ENCODE measurements around the gene UBXN4.
"Not testable (repeated sequence)": the region's sequence is repeated elsewhere in the genome, so short reads cannot be mapped to it uniquely, and the experiment has no call there.

DNA sequence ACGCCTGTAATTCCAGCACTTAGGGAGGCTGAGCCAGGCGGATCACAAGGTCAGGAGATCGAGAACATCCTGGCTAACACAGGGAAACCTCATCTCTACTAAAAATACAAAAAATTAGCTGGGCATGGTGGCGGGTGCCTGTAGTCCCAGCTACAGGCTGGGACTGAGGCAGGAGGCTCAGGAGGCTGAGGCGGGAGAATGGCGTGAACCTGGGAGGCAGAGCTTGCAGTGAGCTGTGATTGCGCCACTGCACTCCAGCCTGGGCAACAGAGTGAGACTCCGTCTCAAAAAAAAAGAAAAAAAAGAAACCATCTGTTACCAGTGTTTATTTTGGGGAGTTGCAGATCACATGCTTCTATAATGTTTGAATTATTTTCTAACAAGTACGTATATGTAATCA is 26.6 kb upstream of the UBXN4 start:
- TF ChIP-seq, protein P1, sequence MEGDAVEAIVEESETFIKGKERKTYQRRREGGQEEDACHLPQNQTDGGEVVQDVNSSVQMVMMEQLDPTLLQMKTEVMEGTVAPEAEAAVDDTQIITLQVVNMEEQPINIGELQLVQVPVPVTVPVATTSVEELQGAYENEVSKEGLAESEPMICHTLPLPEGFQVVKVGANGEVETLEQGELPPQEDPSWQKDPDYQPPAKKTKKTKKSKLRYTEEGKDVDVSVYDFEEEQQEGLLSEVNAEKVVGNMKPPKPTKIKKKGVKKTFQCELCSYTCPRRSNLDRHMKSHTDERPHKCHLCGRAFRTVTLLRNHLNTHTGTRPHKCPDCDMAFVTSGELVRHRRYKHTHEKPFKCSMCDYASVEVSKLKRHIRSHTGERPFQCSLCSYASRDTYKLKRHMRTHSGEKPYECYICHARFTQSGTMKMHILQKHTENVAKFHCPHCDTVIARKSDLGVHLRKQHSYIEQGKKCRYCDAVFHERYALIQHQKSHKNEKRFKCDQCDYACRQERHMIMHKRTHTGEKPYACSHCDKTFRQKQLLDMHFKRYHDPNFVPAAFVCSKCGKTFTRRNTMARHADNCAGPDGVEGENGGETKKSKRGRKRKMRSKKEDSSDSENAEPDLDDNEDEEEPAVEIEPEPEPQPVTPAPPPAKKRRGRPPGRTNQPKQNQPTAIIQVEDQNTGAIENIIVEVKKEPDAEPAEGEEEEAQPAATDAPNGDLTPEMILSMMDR (IDR thresholded peaks at IDR 0.05; ENCODE audit: low read length), result not testable (repeated sequence)
- not testable (repeated sequence) for TF ChIP-seq EZH2phosphoT487 (IDR thresholded peaks at IDR 0.05; ENCODE audit: low read length); EZH2 (optimal IDR thresholded peaks at IDR 0.05; ENCODE audit: low read depth, low read length)

Measured in MM.1S (cell line).